Retinal pigment epithelial cell (primary cell): ENCODE results near the gene OR12D2.
"Not testable (repeated sequence)": the region's sequence is repeated elsewhere in the genome, so short reads cannot be mapped to it uniquely, and the experiment has no call there.

ENCODE experiments used
- DNase-seq: peaks from one replicate; pipeline ENCODE4 v3.0.0-alpha.2; 2010; ENCODE audit warnings: low read depth
- H3K4me3 ChIP-seq: 2 replicates; pipeline ENCODE4 v1.5.1; 2011; ENCODE audit warnings: mild to moderate bottlenecking, low read length, control low read depth, moderate library complexity
- TF ChIP-seq, protein P1 (sequence below): conservative IDR thresholded peaks from 2 replicates; pipeline ENCODE4 v1.5.1; 2011; ENCODE audit warnings: low read depth, low read length, control low read depth, inconsistent platforms

Gene OR12D2

DNA sequence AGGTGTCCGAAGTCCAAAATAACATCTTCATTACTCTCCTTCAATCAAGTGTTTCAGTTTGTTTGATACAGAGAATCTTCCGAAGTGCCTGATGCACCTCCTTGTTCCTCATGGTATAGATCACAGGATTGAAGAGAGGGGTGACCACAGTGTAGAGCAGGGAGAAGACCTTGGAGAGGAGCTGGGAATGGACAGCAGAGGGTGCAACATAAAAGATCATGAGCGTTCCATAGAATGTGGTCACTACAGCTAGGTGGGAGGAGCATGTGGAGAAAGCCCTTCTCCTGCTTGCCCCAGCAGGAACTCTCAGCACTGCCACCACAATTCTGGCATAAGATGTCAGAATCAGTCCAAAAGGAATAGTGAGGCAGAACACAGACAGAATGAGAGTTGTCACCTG is 31.2 kb downstream of the OR12D2 start:
- DNase-seq: no peak
- no peak overlapping the region for H3K4me3 ChIP-seq
- TF ChIP-seq, protein P1, sequence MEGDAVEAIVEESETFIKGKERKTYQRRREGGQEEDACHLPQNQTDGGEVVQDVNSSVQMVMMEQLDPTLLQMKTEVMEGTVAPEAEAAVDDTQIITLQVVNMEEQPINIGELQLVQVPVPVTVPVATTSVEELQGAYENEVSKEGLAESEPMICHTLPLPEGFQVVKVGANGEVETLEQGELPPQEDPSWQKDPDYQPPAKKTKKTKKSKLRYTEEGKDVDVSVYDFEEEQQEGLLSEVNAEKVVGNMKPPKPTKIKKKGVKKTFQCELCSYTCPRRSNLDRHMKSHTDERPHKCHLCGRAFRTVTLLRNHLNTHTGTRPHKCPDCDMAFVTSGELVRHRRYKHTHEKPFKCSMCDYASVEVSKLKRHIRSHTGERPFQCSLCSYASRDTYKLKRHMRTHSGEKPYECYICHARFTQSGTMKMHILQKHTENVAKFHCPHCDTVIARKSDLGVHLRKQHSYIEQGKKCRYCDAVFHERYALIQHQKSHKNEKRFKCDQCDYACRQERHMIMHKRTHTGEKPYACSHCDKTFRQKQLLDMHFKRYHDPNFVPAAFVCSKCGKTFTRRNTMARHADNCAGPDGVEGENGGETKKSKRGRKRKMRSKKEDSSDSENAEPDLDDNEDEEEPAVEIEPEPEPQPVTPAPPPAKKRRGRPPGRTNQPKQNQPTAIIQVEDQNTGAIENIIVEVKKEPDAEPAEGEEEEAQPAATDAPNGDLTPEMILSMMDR: no peak

GRCh38 chr6:29436730-29437129 is 41.3 kb downstream of the OR12D2 start:
- not testable (repeated sequence) for H3K4me3 ChIP-seq, DNase-seq

DNA sequence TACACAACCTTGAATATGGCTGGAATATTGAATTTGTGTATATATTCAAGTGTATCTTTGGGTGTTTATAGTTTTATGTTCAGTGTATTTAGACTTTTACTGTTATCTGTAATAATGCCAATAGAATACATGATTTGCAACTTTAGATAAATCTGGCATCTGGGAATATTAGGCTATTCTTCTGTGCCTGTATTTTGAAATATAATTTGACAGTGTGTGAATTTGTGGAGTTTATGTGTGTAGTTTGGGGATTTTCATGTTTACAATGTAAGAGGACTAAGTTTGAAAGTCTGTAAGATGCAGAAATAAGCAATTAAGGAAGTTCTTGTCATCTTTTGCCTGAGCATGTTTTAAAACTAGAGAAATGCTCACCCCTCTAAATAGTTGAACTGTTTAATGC is 43.6 kb downstream of the OR12D2 start, which contains the start of gene OR10C1:
Gene OR10C1, plus strand, starts transcription at position 301 of the 400 bp plus-strand sequence. CDS start 710 bp downstream, outside the sequence.
- H3K4me3 ChIP-seq: no peak within 1 kb of the TSS
- no peak for DNase-seq
- TF ChIP-seq, protein P1: no peak

GRCh38 chr6:29442719-29443118 is 47.3 kb downstream of the OR12D2 start:
- no peak overlapping the region for H3K4me3 ChIP-seq
- TF ChIP-seq, protein P1: no peak
- no peak for DNase-seq

DNA sequence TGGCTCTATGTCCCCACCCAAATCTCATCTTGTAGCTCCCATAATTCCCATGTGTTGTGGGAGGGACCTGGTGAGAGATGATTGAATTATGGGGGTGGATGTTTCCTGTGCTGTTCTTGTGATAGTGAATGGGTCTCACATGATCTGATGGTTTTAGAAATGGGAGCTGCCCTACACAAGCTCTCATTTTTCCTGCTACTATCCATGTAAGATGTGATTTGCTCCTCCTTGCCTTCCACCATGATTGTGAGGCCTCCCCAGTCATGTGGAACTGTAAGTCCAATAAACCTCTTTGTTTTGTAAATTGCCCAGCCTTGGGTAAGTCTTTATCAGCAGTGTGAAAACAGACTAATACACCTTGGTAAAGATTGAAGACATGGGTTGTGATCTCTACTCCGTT is 48.6 kb downstream of the OR12D2 start:
- not testable (repeated sequence) for H3K4me3 ChIP-seq, DNase-seq
